K562 (cell line): ENCODE results near the gene ZBED2.

ENCODE experiments used
- ELF1 ChIP-seq: fragments of 200-800 bp; sonication (Bioruptor generic); IDR thresholded peaks from 2 replicates; pipeline ENCODE4 v1.6.1; 2016; ENCODE audit warnings: missing genetic modification characterization, missing compliant biosample characterization
- FOXJ2 ChIP-seq: fragments of 200-800 bp; sonication (Bioruptor generic); IDR thresholded peaks from 2 replicates; pipeline ENCODE4 v1.6.1; 2016; ENCODE audit warnings: missing genetic modification characterization, missing compliant biosample characterization
- NFYB ChIP-seq: IDR thresholded peaks from 2 replicates; pipeline ENCODE4 v1.6.1; 2011; ENCODE audit warnings: mild to moderate bottlenecking, moderate library complexity; ENCODE audit not compliant: insufficient read length; ENCODE audit errors: extremely low read depth
- RNF2 ChIP-seq: sonication (generic); IDR thresholded peaks from 2 replicates; pipeline ENCODE4 v1.6.1; 2016
- TAF1 ChIP-seq: IDR thresholded peaks from 2 replicates; pipeline ENCODE4 v1.6.1; 2011; ENCODE audit warnings: mild to moderate bottlenecking, low read length, moderate library complexity; ENCODE audit not compliant: insufficient read depth, control insufficient read depth, severe bottlenecking; ENCODE audit errors: extremely low read depth
- YY1 ChIP-seq, 3 experiments: IDR thresholded peaks; 2 replicates each; pipeline ENCODE4 v1.6.1; 2011; ENCODE audit warnings: low read length in 2 of 3, mild to moderate bottlenecking in 2 of 3, moderate library complexity in 2 of 3, borderline replicate concordance in 1 of 3, control low read depth in 1 of 3, low read depth in 1 of 3; ENCODE audit not compliant: insufficient read depth in 3 of 3, insufficient replicate concordance in 2 of 3, control insufficient read depth in 1 of 3, insufficient read length in 1 of 3; ENCODE audit errors: extremely low read depth in 1 of 3
- ZBTB7A ChIP-seq: IDR thresholded peaks from 2 replicates; pipeline ENCODE4 v1.6.1; 2011; ENCODE audit warnings: low read depth, mild to moderate bottlenecking, low read length, moderate library complexity, borderline replicate concordance; ENCODE audit not compliant: control insufficient read depth
- ZNF121 ChIP-seq: sonication (generic); formaldehyde crosslinking; conservative IDR thresholded peaks from 2 replicates; pipeline ENCODE4 v1.8.0; 2022; ENCODE audit warnings: missing genetic modification reagents
- TF ChIP-seq, protein P1 (sequence below): sonication (generic); formaldehyde crosslinking; IDR thresholded peaks from 2 replicates; pipeline ENCODE4 v1.9.0; 2022; ENCODE audit warnings: mild to moderate bottlenecking, missing genetic modification reagents
- TF ChIP-seq, protein P2 (sequence below): sonication (generic); formaldehyde crosslinking; IDR thresholded peaks from 2 replicates; pipeline ENCODE4 v1.8.0; 2023; ENCODE audit warnings: missing genetic modification reagents, mild to moderate bottlenecking, borderline replicate concordance
- TF ChIP-seq, protein P3 (sequence below), 3 experiments: IDR thresholded peaks in 2 of 3; conservative IDR thresholded peaks in 1 of 3; 2 replicates each; pipeline ENCODE4 v1.5.1; 2011 to 2012; ENCODE audit warnings: low read length in 3 of 3, mild to moderate bottlenecking in 3 of 3, control low read depth in 2 of 3, improper control_type of control experiment in 1 of 3, inconsistent platforms in 1 of 3, low read depth in 1 of 3, mixed read lengths in 1 of 3, moderate library complexity in 1 of 3; ENCODE audit not compliant: insufficient read depth in 2 of 3
- TF ChIP-seq, protein P4 (sequence below): IDR thresholded peaks from 2 replicates; pipeline ENCODE4 v1.6.1; 2012; ENCODE audit warnings: low read depth, low read length, improper control_type of control experiment, borderline replicate concordance

DNA sequence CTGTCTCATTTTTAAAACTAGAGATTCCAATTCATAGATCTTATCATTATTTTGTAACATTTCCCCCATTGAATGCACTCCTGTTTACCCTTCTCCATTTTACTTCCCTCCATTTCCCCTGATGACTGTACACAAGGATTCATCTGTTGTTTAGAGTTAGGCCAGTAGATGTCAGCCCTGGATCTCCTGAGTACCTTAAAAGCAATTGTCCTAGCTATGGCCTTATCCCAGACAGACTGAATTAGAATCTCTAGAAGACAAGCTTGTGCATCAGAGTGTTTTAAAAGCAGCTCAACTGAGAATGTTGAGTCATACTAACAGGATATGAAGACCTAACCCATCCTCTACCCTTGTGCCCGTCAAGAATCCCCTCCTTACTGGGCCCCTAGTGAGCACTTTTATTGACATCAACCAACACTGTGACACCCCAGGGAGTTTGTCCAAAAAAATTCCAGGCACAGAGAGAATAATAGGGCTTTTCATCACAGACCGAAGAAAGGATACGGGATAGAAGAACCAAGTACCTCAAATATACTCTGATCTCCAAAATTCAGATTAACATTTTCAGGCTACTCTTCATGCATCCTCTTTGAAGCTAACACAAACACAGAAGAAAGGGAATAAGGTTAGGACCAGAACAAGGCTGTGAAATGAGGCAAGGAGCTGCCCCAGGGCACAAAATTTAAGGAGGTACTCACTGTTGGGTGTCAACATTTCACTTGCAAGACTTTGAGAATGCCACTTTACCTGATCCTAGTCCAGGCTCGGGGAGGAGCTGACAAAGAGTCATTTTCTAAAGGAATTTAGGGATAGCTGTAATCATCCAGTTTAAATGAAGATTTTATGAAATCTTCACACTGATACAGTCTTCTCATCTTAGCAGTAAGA is 17.1 kb downstream of the ZBED2 start:
- TF ChIP-seq ZBTB7A: no peak
- TF ChIP-seq, protein P1, sequence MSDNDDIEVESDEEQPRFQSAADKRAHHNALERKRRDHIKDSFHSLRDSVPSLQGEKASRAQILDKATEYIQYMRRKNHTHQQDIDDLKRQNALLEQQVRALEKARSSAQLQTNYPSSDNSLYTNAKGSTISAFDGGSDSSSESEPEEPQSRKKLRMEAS: no peak
- no peak for TF ChIP-seq FOXJ2
- no peak for TF ChIP-seq ZNF121 (CRISPR knock-in tag)
- no peak for TF ChIP-seq ELF1 (tag)
- TF ChIP-seq NFYB: no peak
- no peak for TF ChIP-seq YY1 (IDR thresholded peaks at IDR 0.05; ENCODE audit: borderline replicate concordance in 1 of 3, control insufficient read depth in 1 of 3, extremely low read depth in 1 of 3, insufficient read depth in 3 of 3, insufficient read length in 1 of 3, insufficient replicate concordance in 2 of 3, low read depth in 1 of 3, low read length in 2 of 3)
- TF ChIP-seq, protein P2, sequence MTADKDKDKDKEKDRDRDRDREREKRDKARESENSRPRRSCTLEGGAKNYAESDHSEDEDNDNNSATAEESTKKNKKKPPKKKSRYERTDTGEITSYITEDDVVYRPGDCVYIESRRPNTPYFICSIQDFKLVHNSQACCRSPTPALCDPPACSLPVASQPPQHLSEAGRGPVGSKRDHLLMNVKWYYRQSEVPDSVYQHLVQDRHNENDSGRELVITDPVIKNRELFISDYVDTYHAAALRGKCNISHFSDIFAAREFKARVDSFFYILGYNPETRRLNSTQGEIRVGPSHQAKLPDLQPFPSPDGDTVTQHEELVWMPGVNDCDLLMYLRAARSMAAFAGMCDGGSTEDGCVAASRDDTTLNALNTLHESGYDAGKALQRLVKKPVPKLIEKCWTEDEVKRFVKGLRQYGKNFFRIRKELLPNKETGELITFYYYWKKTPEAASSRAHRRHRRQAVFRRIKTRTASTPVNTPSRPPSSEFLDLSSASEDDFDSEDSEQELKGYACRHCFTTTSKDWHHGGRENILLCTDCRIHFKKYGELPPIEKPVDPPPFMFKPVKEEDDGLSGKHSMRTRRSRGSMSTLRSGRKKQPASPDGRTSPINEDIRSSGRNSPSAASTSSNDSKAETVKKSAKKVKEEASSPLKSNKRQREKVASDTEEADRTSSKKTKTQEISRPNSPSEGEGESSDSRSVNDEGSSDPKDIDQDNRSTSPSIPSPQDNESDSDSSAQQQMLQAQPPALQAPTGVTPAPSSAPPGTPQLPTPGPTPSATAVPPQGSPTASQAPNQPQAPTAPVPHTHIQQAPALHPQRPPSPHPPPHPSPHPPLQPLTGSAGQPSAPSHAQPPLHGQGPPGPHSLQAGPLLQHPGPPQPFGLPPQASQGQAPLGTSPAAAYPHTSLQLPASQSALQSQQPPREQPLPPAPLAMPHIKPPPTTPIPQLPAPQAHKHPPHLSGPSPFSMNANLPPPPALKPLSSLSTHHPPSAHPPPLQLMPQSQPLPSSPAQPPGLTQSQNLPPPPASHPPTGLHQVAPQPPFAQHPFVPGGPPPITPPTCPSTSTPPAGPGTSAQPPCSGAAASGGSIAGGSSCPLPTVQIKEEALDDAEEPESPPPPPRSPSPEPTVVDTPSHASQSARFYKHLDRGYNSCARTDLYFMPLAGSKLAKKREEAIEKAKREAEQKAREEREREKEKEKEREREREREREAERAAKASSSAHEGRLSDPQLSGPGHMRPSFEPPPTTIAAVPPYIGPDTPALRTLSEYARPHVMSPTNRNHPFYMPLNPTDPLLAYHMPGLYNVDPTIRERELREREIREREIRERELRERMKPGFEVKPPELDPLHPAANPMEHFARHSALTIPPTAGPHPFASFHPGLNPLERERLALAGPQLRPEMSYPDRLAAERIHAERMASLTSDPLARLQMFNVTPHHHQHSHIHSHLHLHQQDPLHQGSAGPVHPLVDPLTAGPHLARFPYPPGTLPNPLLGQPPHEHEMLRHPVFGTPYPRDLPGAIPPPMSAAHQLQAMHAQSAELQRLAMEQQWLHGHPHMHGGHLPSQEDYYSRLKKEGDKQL (CRISPR knock-in tag): no peak
- TF ChIP-seq TAF1: no peak
- TF ChIP-seq, protein P3, sequence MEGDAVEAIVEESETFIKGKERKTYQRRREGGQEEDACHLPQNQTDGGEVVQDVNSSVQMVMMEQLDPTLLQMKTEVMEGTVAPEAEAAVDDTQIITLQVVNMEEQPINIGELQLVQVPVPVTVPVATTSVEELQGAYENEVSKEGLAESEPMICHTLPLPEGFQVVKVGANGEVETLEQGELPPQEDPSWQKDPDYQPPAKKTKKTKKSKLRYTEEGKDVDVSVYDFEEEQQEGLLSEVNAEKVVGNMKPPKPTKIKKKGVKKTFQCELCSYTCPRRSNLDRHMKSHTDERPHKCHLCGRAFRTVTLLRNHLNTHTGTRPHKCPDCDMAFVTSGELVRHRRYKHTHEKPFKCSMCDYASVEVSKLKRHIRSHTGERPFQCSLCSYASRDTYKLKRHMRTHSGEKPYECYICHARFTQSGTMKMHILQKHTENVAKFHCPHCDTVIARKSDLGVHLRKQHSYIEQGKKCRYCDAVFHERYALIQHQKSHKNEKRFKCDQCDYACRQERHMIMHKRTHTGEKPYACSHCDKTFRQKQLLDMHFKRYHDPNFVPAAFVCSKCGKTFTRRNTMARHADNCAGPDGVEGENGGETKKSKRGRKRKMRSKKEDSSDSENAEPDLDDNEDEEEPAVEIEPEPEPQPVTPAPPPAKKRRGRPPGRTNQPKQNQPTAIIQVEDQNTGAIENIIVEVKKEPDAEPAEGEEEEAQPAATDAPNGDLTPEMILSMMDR (IDR thresholded peaks at IDR 0.05 in 2 of 3, conservative IDR thresholded peaks at IDR 0.05 in 1 of 3; ENCODE audit: insufficient read depth in 2 of 3, low read depth in 1 of 3, low read length in 3 of 3): peak in 1 of 3 experiments; percentile 13; a peak in 1 of 6 replicates
- TF ChIP-seq, protein P4, sequence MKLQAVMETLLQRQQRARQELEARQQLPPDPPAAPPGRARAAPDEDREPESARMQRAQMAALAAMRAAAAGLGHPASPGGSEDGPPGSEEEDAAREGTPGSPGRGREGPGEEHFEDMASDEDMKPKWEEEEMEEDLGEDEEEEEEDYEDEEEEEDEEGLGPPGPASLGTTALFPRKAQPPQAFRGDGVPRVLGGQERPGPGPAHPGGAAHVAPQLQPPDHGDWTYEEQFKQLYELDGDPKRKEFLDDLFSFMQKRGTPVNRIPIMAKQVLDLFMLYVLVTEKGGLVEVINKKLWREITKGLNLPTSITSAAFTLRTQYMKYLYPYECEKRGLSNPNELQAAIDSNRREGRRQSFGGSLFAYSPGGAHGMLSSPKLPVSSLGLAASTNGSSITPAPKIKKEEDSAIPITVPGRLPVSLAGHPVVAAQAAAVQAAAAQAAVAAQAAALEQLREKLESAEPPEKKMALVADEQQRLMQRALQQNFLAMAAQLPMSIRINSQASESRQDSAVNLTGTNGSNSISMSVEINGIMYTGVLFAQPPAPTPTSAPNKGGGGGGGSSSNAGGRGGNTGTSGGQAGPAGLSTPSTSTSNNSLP: no peak
- TF ChIP-seq RNF2: no peak
